PFSK-1 (cell line): ENCODE results near the gene AKAP13.

Experiments used
- POLR2AphosphoS5 ChIP-seq: IDR thresholded peaks from 2 replicates; pipeline ENCODE4 v1.6.1; 2012; ENCODE audit warnings: low read depth, mild to moderate bottlenecking, control low read depth, low read length, moderate library complexity
- SIN3A ChIP-seq: IDR thresholded peaks from 2 replicates; pipeline ENCODE4 v1.6.1; 2012; ENCODE audit warnings: mild to moderate bottlenecking, low read length, moderate library complexity, borderline replicate concordance; ENCODE audit not compliant: insufficient read depth

DNA sequence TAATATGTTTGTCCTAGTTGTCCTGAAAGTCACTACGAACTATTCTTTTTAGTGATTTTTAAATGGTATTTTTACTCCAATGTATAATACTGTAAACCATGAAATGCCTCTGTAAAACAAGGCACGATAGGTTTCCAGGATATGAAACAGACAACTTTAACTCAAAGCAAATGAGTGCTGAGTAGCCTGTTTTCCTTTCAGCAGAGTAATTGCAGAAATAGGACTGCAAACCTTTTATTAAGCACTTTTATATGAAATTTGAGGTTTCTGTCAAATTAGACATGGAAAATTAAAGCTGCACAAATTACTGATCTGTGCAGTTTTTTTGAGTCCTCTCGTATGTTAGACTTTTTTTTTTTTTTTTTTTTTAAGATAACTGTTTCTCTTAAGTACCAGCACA, 16.2 kb downstream of the AKAP13 start:
- no peak for TF ChIP-seq POLR2AphosphoS5
- TF ChIP-seq SIN3A: no peak
